Measurements from ENCODE around the gene DAB2IP.

DNA sequence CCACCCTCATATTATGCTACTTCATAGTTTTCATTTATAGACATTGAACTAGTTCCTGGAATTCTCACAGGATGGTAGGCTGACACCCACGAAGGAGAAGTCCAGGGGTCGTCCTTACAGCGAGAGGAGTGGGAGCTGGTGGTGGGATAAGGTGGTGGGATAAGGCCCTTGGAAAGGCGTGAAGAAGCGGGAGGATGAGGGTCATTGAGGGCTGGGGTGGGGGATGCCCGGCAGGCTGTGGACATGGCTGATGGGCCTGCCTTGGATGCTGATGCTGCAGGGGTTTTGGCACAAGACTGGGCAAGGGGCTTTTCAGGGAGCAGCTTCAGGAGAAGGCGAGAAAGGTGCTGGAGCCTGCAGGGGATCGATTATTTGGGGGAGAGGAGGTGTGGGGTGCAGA is 9.4 kb downstream of the DAB2IP start:
- TF ChIP-seq, protein P1, sequence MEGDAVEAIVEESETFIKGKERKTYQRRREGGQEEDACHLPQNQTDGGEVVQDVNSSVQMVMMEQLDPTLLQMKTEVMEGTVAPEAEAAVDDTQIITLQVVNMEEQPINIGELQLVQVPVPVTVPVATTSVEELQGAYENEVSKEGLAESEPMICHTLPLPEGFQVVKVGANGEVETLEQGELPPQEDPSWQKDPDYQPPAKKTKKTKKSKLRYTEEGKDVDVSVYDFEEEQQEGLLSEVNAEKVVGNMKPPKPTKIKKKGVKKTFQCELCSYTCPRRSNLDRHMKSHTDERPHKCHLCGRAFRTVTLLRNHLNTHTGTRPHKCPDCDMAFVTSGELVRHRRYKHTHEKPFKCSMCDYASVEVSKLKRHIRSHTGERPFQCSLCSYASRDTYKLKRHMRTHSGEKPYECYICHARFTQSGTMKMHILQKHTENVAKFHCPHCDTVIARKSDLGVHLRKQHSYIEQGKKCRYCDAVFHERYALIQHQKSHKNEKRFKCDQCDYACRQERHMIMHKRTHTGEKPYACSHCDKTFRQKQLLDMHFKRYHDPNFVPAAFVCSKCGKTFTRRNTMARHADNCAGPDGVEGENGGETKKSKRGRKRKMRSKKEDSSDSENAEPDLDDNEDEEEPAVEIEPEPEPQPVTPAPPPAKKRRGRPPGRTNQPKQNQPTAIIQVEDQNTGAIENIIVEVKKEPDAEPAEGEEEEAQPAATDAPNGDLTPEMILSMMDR (IDR thresholded peaks at IDR 0.05; ENCODE audit: insufficient read depth, low read depth, low read length): no peak
- no peak for TF ChIP-seq EZH2 (IDR thresholded peaks at IDR 0.05; ENCODE audit: insufficient read depth, low read length)
